ENCODE results near the gene KIDINS220.
A peak's percentile ranks its signal among the peaks of the same experiment; 100 is the strongest.

Gene KIDINS220

DNA sequence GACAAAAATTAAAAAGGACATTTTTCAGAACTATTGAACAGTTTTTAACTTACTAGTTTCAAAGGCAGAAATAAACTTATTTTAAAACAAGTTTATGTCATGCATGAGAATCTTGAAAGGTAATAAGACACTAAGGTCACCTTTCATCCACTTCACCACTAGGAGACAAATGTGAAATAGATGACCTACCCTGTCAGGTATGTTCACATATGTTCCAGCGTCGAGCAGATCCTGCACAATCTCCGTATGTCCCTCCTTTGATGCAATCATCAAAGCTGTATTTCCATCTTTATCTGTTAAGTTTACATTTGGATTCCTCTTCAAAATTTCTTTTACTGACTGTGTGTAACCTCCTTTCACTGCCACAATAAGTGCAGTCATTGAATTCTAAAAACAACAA is 34.7 kb downstream of the KIDINS220 start:
- DNase-seq = no peak

DNA sequence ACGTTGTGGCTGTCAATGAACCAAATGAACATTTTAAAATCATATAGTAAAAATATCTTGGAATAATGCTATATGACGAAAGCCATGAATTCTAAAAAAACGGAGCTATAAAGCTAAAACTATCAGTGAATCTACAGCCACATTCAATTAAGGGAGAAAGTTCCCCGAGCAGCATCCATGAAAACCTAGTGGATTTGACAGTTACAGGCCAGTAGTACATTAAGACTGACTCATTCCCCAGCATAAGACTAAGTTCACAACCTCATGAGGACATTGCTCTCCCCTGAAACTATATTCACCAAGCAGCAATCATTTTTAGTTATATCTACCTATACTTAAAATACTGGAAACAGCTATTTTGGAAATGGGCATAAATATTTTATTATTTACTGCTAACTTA is 36.6 kb downstream of the KIDINS220 start:
- DNase-seq = no peak

DNA sequence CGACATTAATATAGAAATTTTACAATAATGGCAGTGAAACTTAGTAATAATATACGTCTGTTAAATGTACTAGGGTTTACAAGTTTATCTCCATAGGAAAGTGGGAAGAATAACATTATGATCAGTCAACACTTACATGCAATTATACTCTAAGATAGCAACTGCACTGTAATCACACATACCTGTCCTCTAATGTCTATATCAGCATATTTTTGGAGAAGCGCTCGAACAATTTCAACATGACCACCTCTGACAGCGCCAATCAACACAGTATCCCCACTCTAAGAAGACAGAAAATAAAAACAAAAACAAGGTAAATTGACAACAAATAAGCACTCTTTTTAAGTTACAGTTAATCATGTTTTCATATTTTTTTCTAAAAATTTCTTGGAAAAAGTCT is 37.2 kb downstream of the KIDINS220 start:
- no peak for DNase-seq

- no peak for DNase-seq
Measured at GRCh38 chr2:8799004-8799403, 38.4 kb downstream of the KIDINS220 start.

DNA sequence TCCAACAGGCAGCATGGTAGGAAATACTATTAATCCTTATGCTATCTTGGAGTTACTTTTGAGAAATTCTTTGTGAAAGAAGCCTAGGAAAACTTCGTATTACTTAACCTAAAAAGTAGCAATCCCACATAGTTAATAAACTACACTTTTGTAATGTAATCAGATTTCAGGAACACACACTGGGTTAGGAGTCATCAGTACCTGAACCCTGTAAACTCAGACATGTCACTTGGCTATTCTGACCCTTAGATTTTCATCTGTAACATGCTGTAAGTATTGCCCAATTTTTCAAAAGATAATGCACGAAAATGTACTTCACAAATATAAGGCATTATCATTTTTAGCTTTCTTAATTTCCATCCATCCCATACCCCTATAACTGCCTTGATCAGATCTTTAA is 39.0 kb downstream of the KIDINS220 start:
- DNase-seq = no peak

GRCh38 chr2:8797682-8798081 is 39.7 kb downstream of the KIDINS220 start:
- no peak for DNase-seq

DNA sequence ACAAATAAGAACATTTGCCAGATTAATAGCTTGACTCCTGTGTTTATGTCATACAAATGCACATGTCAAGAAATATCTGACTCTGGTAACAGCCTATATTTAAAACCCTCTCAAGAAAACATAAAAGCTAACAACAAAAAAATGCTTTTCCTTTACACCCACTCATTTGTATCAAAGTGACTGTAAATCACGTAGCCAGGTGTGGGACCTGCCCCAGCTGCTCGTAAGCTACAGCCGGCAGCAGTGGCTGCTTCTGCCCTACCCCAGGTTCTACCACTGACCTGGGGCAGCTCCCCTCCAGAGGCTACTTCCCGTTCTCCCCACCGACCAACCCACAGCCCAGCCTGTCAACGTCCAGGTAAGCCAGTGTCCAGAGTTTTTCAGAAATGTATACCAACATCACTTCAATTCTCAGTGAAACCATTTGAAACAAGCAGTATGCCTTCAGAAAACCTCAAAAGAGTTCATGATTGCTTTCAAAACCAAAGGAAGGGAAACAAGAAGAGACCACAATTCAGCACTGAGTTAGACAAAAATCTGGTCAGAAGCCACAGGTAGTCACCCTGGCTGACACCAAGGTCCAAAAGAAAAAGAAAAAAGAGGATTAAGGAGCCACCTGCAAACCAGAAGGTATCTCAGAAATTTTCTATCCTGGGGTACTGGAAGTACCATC is 40.4 kb downstream of the KIDINS220 start:
- DNase-seq = no peak

GRCh38 chr2:8796315-8796848 is 41.0 kb downstream of the KIDINS220 start:
- DNase-seq = no peak

DNA sequence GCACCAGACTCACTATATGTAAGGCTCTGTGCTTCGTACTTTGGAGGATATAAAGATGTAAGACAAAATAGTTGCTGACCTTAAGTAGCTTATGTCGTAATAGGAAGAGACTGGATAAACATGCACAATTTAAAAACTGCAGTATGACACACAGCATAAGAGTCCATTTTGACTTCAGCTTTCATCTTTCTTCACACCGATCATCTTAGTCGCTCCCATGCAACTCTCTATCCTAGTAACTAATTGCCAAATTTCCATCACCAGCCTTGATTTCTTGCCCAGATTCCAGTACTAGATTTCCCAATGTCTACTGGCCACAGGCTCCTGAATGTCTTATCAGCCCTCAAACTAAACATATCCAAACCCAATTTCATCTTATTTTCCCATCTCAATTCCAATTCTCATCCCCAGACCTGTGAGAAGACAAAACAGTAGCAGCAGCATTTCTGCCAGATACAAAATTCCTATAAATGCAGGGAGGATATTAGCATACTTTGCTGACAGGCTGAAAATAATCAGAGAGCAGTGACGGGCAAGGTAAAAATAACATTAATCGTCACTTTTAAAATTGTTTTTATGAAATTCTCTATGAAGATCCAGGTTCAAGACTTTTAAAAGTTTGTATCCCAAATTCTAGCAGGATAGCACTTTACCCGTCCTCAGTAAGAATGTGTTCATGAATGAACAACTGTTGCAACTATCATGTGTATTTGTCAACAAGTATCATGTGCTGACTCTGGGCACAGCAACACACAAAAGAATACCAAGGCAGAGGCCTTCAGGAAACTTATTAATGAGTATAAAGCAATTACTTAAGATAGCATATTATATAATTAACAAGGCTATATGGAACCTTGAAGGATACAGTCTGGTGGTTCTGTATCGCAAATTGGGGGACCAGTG is 42.2 kb downstream of the KIDINS220 start:
- DNase-seq = no peak

- DNase-seq = no peak
Measured at GRCh38 chr2:8790739-8791162, 46.7 kb downstream of the KIDINS220 start.

DNA sequence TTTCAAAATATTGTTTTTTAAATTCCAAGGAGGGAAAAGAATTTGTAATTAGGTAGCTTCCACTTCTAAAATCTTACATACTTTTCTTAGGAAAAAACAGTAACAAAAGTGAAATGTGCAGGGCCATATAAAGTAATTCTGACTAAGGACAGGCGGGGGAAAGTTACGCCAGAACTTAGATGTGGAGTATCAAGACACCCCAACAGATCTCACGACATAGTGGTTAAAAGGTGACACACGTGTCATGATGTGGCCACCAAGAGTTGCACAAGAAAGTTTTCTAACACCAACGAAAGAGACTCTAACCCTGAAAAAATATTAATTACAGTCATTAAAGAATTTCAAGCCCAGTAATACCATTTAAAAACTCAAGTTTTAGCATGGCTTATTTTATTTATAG is 51.0 kb downstream of the KIDINS220 start:
- DNase-seq = no peak

DNA sequence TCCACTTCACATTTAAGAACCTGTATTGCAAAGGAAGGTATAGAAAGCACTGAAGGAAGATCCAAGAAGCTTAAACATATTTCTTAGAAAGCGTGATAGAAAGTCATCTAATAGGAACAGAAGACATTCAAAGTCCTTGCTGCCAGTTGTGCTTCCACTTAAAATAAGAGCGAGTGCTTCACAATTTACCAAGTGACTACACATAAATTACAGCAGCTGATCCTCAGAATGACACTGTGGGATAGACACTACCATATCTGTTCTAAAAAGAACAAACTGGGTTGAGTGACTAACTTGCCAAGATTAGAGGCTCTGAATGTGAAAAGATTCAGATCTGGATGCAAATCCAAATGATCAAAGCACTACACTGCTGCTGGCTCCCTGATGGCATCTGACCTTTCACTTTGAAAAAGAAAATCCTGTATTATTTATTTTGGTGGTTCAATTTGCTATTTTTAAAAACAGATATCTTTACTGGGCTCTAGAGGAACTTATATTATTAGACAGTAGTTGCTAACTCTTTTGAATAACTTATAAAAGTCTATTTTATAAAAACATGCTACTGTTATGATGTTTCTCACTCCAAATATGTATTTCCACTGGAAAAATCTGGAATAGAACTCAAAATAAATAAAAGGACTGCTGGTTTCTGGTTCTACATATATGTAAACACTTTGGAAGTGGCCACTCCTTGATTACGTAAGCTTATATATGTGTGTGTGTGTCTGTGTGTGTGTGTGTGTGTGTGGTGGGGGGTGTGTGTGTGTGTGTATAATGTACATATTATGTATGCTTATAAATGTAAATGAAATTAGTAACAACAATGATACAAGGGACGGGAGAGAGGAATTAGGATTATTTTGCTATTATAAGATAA is 57.4 kb downstream of the KIDINS220 start:
- DNase-seq = peak; percentile 5

- DNase-seq = no peak
Measured at GRCh38 chr2:8774371-8774770, 63.0 kb downstream of the KIDINS220 start.

- no peak for DNase-seq
Measured at GRCh38 chr2:8767324-8767723, 70.1 kb downstream of the KIDINS220 start.

DNA sequence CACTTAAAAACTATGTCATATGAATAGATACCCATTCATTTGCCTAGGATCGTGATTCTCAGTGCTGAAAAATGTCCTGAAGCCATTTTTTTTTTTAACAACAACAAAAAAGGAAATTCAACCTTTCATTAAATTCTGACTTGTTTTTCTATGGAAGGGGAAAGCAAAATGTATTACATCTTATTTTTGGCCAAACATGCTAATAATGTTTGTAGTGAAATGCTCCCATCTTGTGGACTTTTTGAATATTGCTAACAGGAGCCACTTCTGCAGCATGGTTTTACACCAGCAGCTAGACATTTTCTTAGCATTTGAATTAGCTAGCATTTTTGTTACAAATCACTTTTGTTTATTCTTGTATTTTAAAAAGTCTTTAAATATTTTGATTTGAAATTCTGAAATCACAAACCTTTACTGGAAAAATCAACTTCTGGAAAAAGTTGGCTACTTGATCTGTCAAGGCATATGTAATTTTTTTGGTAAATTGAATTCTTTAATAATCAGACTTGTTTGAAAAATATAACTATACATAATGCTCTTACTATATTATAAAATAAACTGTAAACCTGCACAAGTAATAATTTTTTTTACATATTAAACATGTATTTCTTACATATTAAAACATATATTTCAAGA is 75.8 kb downstream of the KIDINS220 start:
- peak; percentile 65 for DNase-seq

GRCh38 chr2:8756716-8757115 is 80.7 kb downstream of the KIDINS220 start:
- no peak for DNase-seq

DNA sequence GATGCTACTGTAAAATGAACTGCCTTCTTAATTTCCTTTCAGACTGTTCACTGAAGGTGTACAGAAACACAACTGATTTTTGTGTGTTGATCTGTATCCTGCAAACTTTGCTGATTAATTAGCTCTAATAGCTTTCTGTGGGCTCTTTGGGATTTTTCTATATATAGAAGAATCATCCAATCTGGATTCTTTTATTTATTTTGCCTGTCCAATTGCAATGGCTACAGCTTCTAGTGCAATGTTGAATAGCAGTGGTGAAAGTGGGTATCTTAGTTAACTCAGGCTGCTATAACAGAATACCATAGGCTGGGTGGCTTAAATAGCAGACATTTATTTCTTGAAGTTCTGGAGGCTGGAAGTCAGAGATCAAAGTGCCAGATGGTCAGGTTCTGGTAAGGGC is 81.2 kb downstream of the KIDINS220 start:
- DNase-seq = no peak

GRCh38 chr2:8754106-8754776 is 83.2 kb downstream of the KIDINS220 start:
- DNase-seq = peak; percentile 84

- DNase-seq = peak; percentile 27
Measured at GRCh38 chr2:8753609-8754008, 83.8 kb downstream of the KIDINS220 start.

GRCh38 chr2:8752385-8752784 is 85.0 kb downstream of the KIDINS220 start:
- DNase-seq = no peak

DNA sequence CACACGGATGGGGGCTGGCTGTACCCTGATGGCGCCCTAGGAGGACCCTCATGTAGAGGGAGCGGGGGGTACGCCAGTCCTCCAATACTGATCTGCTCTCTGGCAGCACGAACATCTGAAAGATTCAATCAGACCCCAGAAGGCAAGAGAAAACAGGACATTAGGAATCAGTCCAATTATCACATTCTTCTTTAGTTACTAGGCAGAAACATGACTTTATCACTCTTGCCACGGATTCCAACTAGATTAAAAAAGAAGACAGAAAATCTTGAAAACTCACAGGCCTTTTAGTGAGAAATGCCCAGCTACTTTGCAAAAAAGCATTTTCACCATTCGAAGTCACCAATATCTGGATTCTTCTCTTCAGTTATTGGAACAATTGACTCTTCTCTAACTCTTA is 87.2 kb downstream of the KIDINS220 start:
- no peak for DNase-seq

DNA sequence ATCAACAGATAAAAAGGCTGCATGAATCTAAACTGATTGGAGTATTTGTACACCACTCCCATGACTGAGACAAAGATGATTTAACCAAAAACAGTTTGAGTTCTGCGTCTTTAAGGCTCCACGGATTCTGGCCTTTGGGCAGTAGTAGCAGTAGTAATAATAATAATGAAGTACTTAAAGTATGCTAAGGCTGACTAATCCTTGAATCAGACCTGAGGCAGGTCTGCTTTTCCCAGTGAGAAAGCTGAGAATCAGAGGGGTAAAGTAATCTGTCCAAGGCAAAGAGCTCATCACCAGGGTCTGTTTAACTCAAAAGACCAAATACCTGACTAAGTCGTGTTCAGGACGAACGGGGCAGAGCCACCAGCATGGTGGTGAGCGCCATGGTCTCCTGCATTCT is 94.2 kb downstream of the KIDINS220 start:
- DNase-seq = no peak
